ENCODE results near the gene CLIC6.

GRCh38 chr21:34707876-34708325, 39.1 kb downstream of the CLIC6 start:
- TF ChIP-seq CTCF (conservative IDR thresholded peaks at IDR 0.05; ENCODE audit: low read depth in 2 of 2) = no peak
- no peak for TF ChIP-seq JUNB (IDR thresholded peaks at IDR 0.05; ENCODE audit: unreplicated experiment)
- TF ChIP-seq POLR2AphosphoS5 (IDR thresholded peaks at IDR 0.05; ENCODE audit: low read depth) = no peak
- no peak for TF ChIP-seq ETS1 (IDR thresholded peaks at IDR 0.05)
- no peak for TF ChIP-seq EZH2 (IDR thresholded peaks at IDR 0.05; ENCODE audit: low read depth, unreplicated experiment)
- TF ChIP-seq EZH2phosphoT487 (IDR thresholded peaks at IDR 0.05; ENCODE audit: unreplicated experiment) = no peak
- TF ChIP-seq, protein P1, sequence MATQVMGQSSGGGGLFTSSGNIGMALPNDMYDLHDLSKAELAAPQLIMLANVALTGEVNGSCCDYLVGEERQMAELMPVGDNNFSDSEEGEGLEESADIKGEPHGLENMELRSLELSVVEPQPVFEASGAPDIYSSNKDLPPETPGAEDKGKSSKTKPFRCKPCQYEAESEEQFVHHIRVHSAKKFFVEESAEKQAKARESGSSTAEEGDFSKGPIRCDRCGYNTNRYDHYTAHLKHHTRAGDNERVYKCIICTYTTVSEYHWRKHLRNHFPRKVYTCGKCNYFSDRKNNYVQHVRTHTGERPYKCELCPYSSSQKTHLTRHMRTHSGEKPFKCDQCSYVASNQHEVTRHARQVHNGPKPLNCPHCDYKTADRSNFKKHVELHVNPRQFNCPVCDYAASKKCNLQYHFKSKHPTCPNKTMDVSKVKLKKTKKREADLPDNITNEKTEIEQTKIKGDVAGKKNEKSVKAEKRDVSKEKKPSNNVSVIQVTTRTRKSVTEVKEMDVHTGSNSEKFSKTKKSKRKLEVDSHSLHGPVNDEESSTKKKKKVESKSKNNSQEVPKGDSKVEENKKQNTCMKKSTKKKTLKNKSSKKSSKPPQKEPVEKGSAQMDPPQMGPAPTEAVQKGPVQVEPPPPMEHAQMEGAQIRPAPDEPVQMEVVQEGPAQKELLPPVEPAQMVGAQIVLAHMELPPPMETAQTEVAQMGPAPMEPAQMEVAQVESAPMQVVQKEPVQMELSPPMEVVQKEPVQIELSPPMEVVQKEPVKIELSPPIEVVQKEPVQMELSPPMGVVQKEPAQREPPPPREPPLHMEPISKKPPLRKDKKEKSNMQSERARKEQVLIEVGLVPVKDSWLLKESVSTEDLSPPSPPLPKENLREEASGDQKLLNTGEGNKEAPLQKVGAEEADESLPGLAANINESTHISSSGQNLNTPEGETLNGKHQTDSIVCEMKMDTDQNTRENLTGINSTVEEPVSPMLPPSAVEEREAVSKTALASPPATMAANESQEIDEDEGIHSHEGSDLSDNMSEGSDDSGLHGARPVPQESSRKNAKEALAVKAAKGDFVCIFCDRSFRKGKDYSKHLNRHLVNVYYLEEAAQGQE (IDR thresholded peaks at IDR 0.05; ENCODE audit: unreplicated experiment) = no peak

All from GM23338 (cell line).